A549 (cell line): Measurements from ENCODE around the gene OR52N2.

Source experiments
- CHD4 ChIP-seq: fragments of 200-600 bp; sonication (generic); IDR thresholded peaks from 2 replicates; pipeline ENCODE4 v1.6.1; 2016; ENCODE audit warnings: antibody characterized with exemption, mild to moderate bottlenecking, borderline replicate concordance
- JUN ChIP-seq, 2 experiments: fragments of >200 bp; sonication (Bioruptor Twin); formaldehyde crosslinking; IDR thresholded peaks; 2 replicates in 1 of 2; 3 replicates in 1 of 2; pipeline ENCODE4 v1.6.1; 2016 to 2017
- PBX3 ChIP-seq: IDR thresholded peaks from 2 replicates; pipeline ENCODE4 v1.6.1; 2012
- POLR2A ChIP-seq: IDR thresholded peaks from 2 replicates; pipeline ENCODE4 v1.6.1; 2012; ENCODE audit warnings: mild to moderate bottlenecking, low read length
- RARB ChIP-seq: fragments of 250-450 bp; sonication (Bioruptor Pico); IDR thresholded peaks from 2 replicates; pipeline ENCODE4 v1.8.0; 2021; ENCODE audit warnings: mild to moderate bottlenecking, moderate library complexity
- REST ChIP-seq: fragments of 200-600 bp; sonication (generic); IDR thresholded peaks from 2 replicates; pipeline ENCODE4 v1.6.1; 2016; ENCODE audit warnings: antibody characterized with exemption, mild to moderate bottlenecking, moderate library complexity
- ZFP36 ChIP-seq: fragments of 450-650 bp; IDR thresholded peaks from 2 replicates; pipeline ENCODE4 v1.6.1; 2014; ENCODE audit warnings: borderline replicate concordance; ENCODE audit not compliant: partially characterized antibody

- no peak for TF ChIP-seq REST
- no peak for TF ChIP-seq ZFP36
- no peak for TF ChIP-seq POLR2A
- TF ChIP-seq JUN (IDR thresholded peaks at IDR 0.05), result no peak
- no peak for TF ChIP-seq PBX3
- TF ChIP-seq CHD4, result no peak
- TF ChIP-seq RARB (CRISPR knock-in tag), result no peak
Observed at GRCh38 chr11:5847711-5848110, 39.0 kb downstream of the OR52N2 start.
